ENCODE results near the gene FBXO2. TPM values are rescaled to one million over a fixed set of nuclear protein-coding genes. Genes with fewer than 3 reads are reported as not detected.

FBXO2 gene
- total and polyA plus RNA-seq, 2 of the 4 experiments (the other 2 are of a cell fraction) = 0.36 to 1.7 TPM

DNA sequence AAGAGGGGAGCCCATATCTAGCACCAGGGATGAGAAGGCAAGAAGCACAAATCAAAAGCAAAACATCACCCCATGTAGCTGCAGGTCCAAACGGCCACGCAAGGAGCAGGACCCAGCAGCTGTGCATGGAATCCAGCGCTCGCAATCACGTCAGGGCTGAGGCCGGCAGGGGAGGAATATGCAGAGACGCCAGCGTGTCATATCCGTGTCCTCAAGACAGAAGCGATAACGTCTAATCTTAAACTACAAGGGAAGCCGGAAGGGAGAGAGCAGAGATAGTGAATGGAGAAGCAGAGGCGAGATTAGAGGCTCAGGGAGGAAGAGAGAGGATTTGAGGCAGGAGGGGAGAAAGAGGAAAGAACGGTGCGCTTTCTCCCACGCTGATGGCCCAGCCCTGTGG is 39.1 kb downstream of the FBXO2 start:
- Histone ChIP-seq H3K9ac (ENCODE audit: low read depth, low read length) (no peak overlapping the region), H3K23ac (ENCODE audit: low read depth, low read length) (no peak overlapping the region), H3K4me2 (ENCODE audit: low read depth, low read length) (no peak overlapping the region; the same call in 1 of the 2 replicates), H2BK5ac (ENCODE audit: low read depth, low read length, poor library complexity, severe bottlenecking) (no peak overlapping the region), H3K27ac (ENCODE audit: insufficient read depth, low read length) (no peak overlapping the region), H3K56ac (ENCODE audit: extremely low read depth, insufficient read depth, low read length) (no peak overlapping the region), H3K36me3 (ENCODE audit: control insufficient read depth, insufficient read depth, low read length) (no peaks in the 10 kb centered on the region), H4K5ac (ENCODE audit: low read depth, low read length) (no peak overlapping the region), H3K4ac (ENCODE audit: low read depth, low read length) (no peak overlapping the region), H3K27me3 (ENCODE audit: control insufficient read depth, insufficient read depth, low read length) (peaks cover 12% of the 10 kb centered on the region), H4K8ac (ENCODE audit: low read depth in 2 of 2, low read length in 2 of 2) (no peak overlapping the region), H3K14ac (replicated peaks; ENCODE audit: low read depth, low read length) (no peak overlapping the region), H2BK15ac (ENCODE audit: low read depth, low read length) (no peak overlapping the region), H3K4me3 (ENCODE audit: insufficient read depth, low read depth, low read length) (no peak overlapping the region), H3K79me1 (ENCODE audit: low read depth in 1 of 2, low read length in 2 of 2) (no peaks in the 10 kb centered on the region), H3K9me1 (ENCODE audit: insufficient read depth, low read length) (no peaks in the 10 kb centered on the region), H2BK120ac (ENCODE audit: low read depth, low read length) (no peak overlapping the region), H4K20me1 (ENCODE audit: insufficient read depth, low read length) (no peaks in the 10 kb centered on the region), H2AK5ac (ENCODE audit: low read depth, low read length) (no peak overlapping the region), H2BK20ac (ENCODE audit: low read depth, low read length) (no peak overlapping the region), H3K4me1 (ENCODE audit: control insufficient read depth, insufficient read depth, low read length) (no peaks in the 10 kb centered on the region), H3K9me3 (ENCODE audit: control insufficient read depth, insufficient read depth, low read length) (no peaks in the 10 kb centered on the region), H4K91ac (ENCODE audit: insufficient read depth, low read depth, low read length) (no peak overlapping the region), H3K18ac (ENCODE audit: low read depth, low read length) (no peak overlapping the region), H2AK9ac (replicated peaks; ENCODE audit: low read depth, low read length, poor library complexity) (no peak overlapping the region), H2AFZ (replicated peaks; ENCODE audit: low read length, poor library complexity) (no peak overlapping the region)
- BruUV-seq (replicated peaks) = no TSS peak
- in situ Hi-C loops (cut with MboI; ENCODE audit: low sequenced_read_pairs) = no loop called here
- DNase-seq (no peak), ATAC-seq (ENCODE audit: low read depth) (no peak)
- intact Hi-C loops (cut with micrococcal nuclease) = no loop called here
- ChIA-PET CTCF (interaction anchor here (0.6 kb wide), 1 partner anchor 243 kb away, joined by 4 read pairs; no protein-coding TSS in a partner anchor), POLR2A (ENCODE audit: unreplicated experiment) (no interaction called here)
- no CpG with 5 or more reads among the region's 16 CpGs for WGBS, 2 experiments (ENCODE audit: extremely low coverage in 2 of 2, insufficient read length in 1 of 2)
- TF ChIP-seq, protein P1, sequence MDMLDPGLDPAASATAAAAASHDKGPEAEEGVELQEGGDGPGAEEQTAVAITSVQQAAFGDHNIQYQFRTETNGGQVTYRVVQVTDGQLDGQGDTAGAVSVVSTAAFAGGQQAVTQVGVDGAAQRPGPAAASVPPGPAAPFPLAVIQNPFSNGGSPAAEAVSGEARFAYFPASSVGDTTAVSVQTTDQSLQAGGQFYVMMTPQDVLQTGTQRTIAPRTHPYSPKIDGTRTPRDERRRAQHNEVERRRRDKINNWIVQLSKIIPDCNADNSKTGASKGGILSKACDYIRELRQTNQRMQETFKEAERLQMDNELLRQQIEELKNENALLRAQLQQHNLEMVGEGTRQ (IDR thresholded peaks at IDR 0.05; ENCODE audit: low read depth, low read length) = no peak
- TF ChIP-seq MAFK (IDR thresholded peaks at IDR 0.05; ENCODE audit: low read depth, low read length) = no peak
- no peak for TF ChIP-seq MAZ (IDR thresholded peaks at IDR 0.05; ENCODE audit: borderline replicate concordance, low read depth, low read length)
- TF ChIP-seq, protein P2, sequence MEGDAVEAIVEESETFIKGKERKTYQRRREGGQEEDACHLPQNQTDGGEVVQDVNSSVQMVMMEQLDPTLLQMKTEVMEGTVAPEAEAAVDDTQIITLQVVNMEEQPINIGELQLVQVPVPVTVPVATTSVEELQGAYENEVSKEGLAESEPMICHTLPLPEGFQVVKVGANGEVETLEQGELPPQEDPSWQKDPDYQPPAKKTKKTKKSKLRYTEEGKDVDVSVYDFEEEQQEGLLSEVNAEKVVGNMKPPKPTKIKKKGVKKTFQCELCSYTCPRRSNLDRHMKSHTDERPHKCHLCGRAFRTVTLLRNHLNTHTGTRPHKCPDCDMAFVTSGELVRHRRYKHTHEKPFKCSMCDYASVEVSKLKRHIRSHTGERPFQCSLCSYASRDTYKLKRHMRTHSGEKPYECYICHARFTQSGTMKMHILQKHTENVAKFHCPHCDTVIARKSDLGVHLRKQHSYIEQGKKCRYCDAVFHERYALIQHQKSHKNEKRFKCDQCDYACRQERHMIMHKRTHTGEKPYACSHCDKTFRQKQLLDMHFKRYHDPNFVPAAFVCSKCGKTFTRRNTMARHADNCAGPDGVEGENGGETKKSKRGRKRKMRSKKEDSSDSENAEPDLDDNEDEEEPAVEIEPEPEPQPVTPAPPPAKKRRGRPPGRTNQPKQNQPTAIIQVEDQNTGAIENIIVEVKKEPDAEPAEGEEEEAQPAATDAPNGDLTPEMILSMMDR (conservative IDR thresholded peaks at IDR 0.05; ENCODE audit: low read depth, low read length) = no peak
- no peak for TF ChIP-seq CEBPB (IDR thresholded peaks at IDR 0.05; ENCODE audit: low read depth, low read length)
- no peak for TF ChIP-seq MXI1 (IDR thresholded peaks at IDR 0.05; ENCODE audit: borderline replicate concordance, low read depth, low read length)
- no peak for TF ChIP-seq RCOR1 (IDR thresholded peaks at IDR 0.05; ENCODE audit: insufficient replicate concordance, low read length)
- TF ChIP-seq RFX5 (IDR thresholded peaks at IDR 0.05; ENCODE audit: low read depth, low read length) = no peak
- dilution Hi-C loops (cut with HindIII; ENCODE audit: low sequenced_read_pairs, unreplicated experiment) = no loop called here

Data from IMR-90 (cell line).